ENCODE measurements around the gene SORCS2.

- TF ChIP-seq POLR2A (IDR thresholded peaks at IDR 0.05; ENCODE audit: low read length) (no peak), GATA1 (IDR thresholded peaks at IDR 0.05; ENCODE audit: low read depth, low read length) (no peak)
Observed at GRCh38 chr4:7278981-7279380, 86.6 kb downstream of the SORCS2 start.
